ENCODE data around the gene C1orf174. TPM values are rescaled to one million over a fixed set of nuclear protein-coding genes. Genes with fewer than 3 reads are reported as not detected.
"Not testable (repeated sequence)": the region's sequence is repeated elsewhere in the genome, so short reads cannot be mapped to it uniquely, and the experiment has no call there.

C1orf174 gene
- total and polyA plus RNA-seq, 2 experiments from 2014 or later: 20.7 to 23.6 TPM

DNA sequence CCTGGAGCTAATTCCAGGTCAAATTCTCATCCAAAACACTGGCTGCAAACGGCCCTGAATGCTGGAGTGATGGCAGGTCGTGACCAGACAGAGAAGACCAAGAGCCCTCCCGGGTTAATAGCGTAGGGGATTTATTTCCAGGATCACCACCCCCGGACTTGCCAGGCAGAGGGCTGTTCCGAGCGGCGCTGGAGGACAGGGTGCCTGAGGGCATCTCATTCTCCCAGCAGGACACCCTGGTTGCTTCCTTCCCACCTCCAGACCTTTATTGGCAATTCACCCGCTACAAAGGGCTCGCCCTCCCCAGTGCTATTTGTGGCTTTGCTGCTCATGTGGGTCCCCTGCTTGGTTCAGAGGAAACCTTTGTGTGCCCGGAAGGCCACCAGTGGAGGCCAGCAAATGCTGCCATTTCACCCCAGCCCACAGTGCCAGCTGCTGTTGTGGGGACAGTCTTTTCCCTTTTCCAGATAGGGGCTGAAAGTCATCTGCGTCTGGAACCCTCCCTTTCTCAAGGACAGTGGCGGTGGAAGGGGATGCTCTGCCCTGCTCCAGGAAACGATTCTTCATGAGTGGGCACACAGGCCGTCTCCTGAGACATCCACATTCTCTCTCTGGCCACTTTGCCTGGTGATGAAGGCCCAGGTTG lies 19.0 kb upstream of the C1orf174 start:
- no peaks in the 10 kb centered on the region for H3K9me3 ChIP-seq (ENCODE audit: low read depth)
- TF ChIP-seq EZH2phosphoT487 (IDR thresholded peaks at IDR 0.05; ENCODE audit: low read depth, severe bottlenecking, unreplicated experiment): no peak
- no peak for TF ChIP-seq EZH2 (IDR thresholded peaks at IDR 0.05; ENCODE audit: borderline replicate concordance)
- TF ChIP-seq, protein P1, sequence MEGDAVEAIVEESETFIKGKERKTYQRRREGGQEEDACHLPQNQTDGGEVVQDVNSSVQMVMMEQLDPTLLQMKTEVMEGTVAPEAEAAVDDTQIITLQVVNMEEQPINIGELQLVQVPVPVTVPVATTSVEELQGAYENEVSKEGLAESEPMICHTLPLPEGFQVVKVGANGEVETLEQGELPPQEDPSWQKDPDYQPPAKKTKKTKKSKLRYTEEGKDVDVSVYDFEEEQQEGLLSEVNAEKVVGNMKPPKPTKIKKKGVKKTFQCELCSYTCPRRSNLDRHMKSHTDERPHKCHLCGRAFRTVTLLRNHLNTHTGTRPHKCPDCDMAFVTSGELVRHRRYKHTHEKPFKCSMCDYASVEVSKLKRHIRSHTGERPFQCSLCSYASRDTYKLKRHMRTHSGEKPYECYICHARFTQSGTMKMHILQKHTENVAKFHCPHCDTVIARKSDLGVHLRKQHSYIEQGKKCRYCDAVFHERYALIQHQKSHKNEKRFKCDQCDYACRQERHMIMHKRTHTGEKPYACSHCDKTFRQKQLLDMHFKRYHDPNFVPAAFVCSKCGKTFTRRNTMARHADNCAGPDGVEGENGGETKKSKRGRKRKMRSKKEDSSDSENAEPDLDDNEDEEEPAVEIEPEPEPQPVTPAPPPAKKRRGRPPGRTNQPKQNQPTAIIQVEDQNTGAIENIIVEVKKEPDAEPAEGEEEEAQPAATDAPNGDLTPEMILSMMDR (IDR thresholded peaks at IDR 0.05; ENCODE audit: poor library complexity): no peak

DNA sequence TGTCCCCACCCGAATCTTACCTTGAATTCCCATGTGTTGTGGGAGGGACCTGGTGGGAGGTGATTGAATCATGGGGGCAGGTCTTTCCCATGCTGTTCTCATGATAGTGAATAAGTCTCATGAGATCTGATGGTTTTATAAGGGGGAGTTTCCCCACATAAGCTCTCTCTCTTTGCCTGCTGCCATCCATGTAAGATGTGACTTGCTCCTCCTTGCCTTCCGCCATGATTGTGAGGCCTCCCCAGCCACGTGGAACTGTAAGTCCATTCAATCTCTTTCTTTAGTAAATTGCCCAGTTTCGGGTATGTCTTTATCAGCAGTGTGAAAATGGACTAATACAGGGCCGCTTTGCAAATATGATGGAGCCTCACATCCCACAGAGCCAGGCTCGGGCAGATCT lies 18.3 kb upstream of the C1orf174 start:
- not testable (repeated sequence) for H3K79me2 ChIP-seq; H3K27me3 ChIP-seq; H3K9me3 ChIP-seq (ENCODE audit: low read depth); H3K4me3 ChIP-seq; H4K20me1 ChIP-seq (ENCODE audit: insufficient read depth, poor library complexity, severe bottlenecking); H2AFZ ChIP-seq; H3K27ac ChIP-seq; H3K36me3 ChIP-seq (replicated peaks; ENCODE audit: insufficient read depth, low read depth); H3K9me2 ChIP-seq (replicated peaks; ENCODE audit: insufficient read depth); H3K4me2 ChIP-seq; H3K4me1 ChIP-seq (ENCODE audit: insufficient read depth); DNase-seq (ENCODE audit: low spot score)
- WGBS (ENCODE audit: low lambda C conversion rate, missing lambda C conversion rate): 80% methylated on average over 6 of the region's 6 CpGs

More for the DNA sequence above, 19.0 kb upstream of the C1orf174 start:
- no peaks in the 10 kb centered on the region for H3K4me1 ChIP-seq (ENCODE audit: insufficient read depth)
- H3K4me3 ChIP-seq: no peak overlapping the region
- no peak overlapping the region for H2AFZ ChIP-seq
- H3K9me2 ChIP-seq (replicated peaks; ENCODE audit: insufficient read depth): no peaks in the 10 kb centered on the region
- no peaks in the 10 kb centered on the region for H4K20me1 ChIP-seq (ENCODE audit: insufficient read depth, poor library complexity, severe bottlenecking)
- H3K27me3 ChIP-seq: no peaks in the 10 kb centered on the region
- H3K79me2 ChIP-seq: no peaks in the 10 kb centered on the region
- no peak overlapping the region for H3K4me2 ChIP-seq
- no peak for DNase-seq (ENCODE audit: low spot score)
- H3K36me3 ChIP-seq (replicated peaks; ENCODE audit: insufficient read depth, low read depth): no peaks in the 10 kb centered on the region
- WGBS (ENCODE audit: low lambda C conversion rate, missing lambda C conversion rate): 81% methylated on average over 15 of the region's 15 CpGs
- no peak overlapping the region for H3K27ac ChIP-seq

DNA sequence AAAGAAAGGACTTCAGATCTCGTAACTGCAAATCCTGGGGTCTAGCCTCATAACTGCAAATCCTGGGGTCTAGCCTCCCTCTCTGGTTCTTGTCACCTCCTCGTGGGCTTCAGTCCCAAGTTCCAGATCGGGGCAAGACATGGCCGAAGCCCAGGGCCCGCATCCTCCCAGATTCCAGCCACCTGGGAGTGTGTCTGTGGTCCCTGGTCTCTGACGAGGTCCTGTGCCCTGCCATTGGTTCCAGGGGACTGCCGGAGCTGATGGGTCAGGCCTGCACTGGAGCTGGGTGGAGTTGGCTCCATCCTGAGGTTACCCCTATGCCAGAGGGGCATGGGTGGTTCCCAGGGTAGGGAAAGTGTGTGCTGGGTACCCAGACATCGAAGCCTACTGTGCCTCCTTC lies 17.7 kb upstream of the C1orf174 start:
- 92% methylated on average over 8 of the region's 8 CpGs for WGBS (ENCODE audit: low lambda C conversion rate, missing lambda C conversion rate)
- no peak overlapping the region for H3K27ac ChIP-seq
- no peaks in the 10 kb centered on the region for H3K4me1 ChIP-seq (ENCODE audit: insufficient read depth)
- H3K4me2 ChIP-seq: no peak overlapping the region
- no peaks in the 10 kb centered on the region for H3K36me3 ChIP-seq (replicated peaks; ENCODE audit: insufficient read depth, low read depth)
- H3K9me2 ChIP-seq (replicated peaks; ENCODE audit: insufficient read depth): no peaks in the 10 kb centered on the region
- H3K9me3 ChIP-seq (ENCODE audit: low read depth): no peaks in the 10 kb centered on the region
- H4K20me1 ChIP-seq (ENCODE audit: insufficient read depth, poor library complexity, severe bottlenecking): no peaks in the 10 kb centered on the region
- no peak overlapping the region for H2AFZ ChIP-seq
- H3K4me3 ChIP-seq: no peak overlapping the region
- TF ChIP-seq EZH2 (IDR thresholded peaks at IDR 0.05; ENCODE audit: borderline replicate concordance): no peak
- TF ChIP-seq, protein P1 (IDR thresholded peaks at IDR 0.05; ENCODE audit: poor library complexity): no peak
- TF ChIP-seq EZH2phosphoT487 (IDR thresholded peaks at IDR 0.05; ENCODE audit: low read depth, severe bottlenecking, unreplicated experiment): no peak
- DNase-seq (ENCODE audit: low spot score): no peak
- H3K27me3 ChIP-seq: no peaks in the 10 kb centered on the region
- no peaks in the 10 kb centered on the region for H3K79me2 ChIP-seq

- no peak for TF ChIP-seq EZH2phosphoT487 (IDR thresholded peaks at IDR 0.05; ENCODE audit: low read depth, severe bottlenecking, unreplicated experiment)
- TF ChIP-seq, protein P1 (IDR thresholded peaks at IDR 0.05; ENCODE audit: poor library complexity): no peak
- no peak for TF ChIP-seq EZH2 (IDR thresholded peaks at IDR 0.05; ENCODE audit: borderline replicate concordance)
- no peak for DNase-seq (ENCODE audit: low spot score)
Measured at GRCh38 chr1:3915551-3916121, 15.6 kb upstream of the C1orf174 start.

More at GRCh38 chr1:3915551-3916121, 15.6 kb upstream of the C1orf174 start:
- Histone ChIP-seq H3K4me1 (ENCODE audit: insufficient read depth) (no peaks in the 10 kb centered on the region), H3K9me2 (replicated peaks; ENCODE audit: insufficient read depth) (no peaks in the 10 kb centered on the region), H3K27me3 (no peaks in the 10 kb centered on the region), H3K27ac (no peak overlapping the region), H3K9me3 (ENCODE audit: low read depth) (no peaks in the 10 kb centered on the region), H3K79me2 (no peaks in the 10 kb centered on the region), H2AFZ (no peak overlapping the region), H3K4me2 (no peak overlapping the region), H3K4me3 (no peak overlapping the region), H3K36me3 (replicated peaks; ENCODE audit: insufficient read depth, low read depth) (no peaks in the 10 kb centered on the region), H4K20me1 (ENCODE audit: insufficient read depth, poor library complexity, severe bottlenecking) (no peaks in the 10 kb centered on the region)
- 88% methylated on average over 14 of the region's 15 CpGs for WGBS (ENCODE audit: low lambda C conversion rate, missing lambda C conversion rate)

Data from hepatocyte (in vitro differentiated cells).